Measurements from ENCODE around the gene ZSCAN20.

DNA sequence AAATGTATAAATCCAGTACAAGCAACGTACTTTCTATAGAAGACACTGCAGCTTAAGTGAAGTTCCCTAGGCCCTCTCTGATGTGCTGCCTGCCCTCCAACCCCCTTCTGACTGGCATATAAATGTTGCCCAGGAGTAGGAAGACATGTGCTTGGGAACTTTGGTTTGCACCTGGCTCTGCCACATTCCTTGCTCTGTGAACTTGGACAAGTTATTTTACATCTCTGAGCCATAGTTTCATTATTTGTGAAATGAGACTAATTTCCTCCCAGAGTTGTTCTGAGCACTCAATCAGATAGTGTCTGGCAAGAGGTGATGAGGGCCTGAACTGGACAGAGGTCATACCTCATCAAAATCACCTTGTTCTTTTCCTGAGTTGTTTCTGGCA, 38.1 kb upstream of the ZSCAN20 start:
- no peak for TF ChIP-seq EZH2phosphoT487 (IDR thresholded peaks at IDR 0.05)
- TF ChIP-seq, protein P1, sequence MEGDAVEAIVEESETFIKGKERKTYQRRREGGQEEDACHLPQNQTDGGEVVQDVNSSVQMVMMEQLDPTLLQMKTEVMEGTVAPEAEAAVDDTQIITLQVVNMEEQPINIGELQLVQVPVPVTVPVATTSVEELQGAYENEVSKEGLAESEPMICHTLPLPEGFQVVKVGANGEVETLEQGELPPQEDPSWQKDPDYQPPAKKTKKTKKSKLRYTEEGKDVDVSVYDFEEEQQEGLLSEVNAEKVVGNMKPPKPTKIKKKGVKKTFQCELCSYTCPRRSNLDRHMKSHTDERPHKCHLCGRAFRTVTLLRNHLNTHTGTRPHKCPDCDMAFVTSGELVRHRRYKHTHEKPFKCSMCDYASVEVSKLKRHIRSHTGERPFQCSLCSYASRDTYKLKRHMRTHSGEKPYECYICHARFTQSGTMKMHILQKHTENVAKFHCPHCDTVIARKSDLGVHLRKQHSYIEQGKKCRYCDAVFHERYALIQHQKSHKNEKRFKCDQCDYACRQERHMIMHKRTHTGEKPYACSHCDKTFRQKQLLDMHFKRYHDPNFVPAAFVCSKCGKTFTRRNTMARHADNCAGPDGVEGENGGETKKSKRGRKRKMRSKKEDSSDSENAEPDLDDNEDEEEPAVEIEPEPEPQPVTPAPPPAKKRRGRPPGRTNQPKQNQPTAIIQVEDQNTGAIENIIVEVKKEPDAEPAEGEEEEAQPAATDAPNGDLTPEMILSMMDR (IDR thresholded peaks at IDR 0.05): no peak
